Measurements from ENCODE around the gene GPA33. TPM values are rescaled to one million over a fixed set of nuclear protein-coding genes. Genes with fewer than 3 reads are reported as not detected.

GPA33 gene
- total RNA-seq, 2 donors from 2014 or later = 0.20 to 0.76 TPM

GRCh38 chr1:167121375-167122120 is 31.4 kb upstream of the GPA33 start:
- ATAC-seq (peak; percentile 66 to 74), DNase-seq (ENCODE audit: low spot score in 2 of 2) (peak in 1 of 2 donors; percentile 43)
- H3K36me3 Mint-ChIP-seq = no peaks in the 10 kb centered on the region
- H3K9me3 Mint-ChIP-seq = no peaks in the 10 kb centered on the region
- peak overlapping the region in 1 of 2 donors; percentile 83 for H3K27ac Mint-ChIP-seq

GRCh38 chr1:167120899-167121298 is 30.7 kb upstream of the GPA33 start:
- DNase-seq (ENCODE audit: low spot score in 2 of 2) (no peak), ATAC-seq (peak; percentile 36 to 47)
- Mint-ChIP-seq H3K9me3 (no peaks in the 10 kb centered on the region), H3K36me3 (no peaks in the 10 kb centered on the region), H3K27ac (peak overlapping the region in 1 of 2 donors; percentile 83)

GRCh38 chr1:167119696-167120095 is 29.5 kb upstream of the GPA33 start:
- ATAC-seq (no peak), DNase-seq (ENCODE audit: low spot score in 2 of 2) (no peak)
- Mint-ChIP-seq H3K36me3 (no peaks in the 10 kb centered on the region), H3K9me3 (no peaks in the 10 kb centered on the region), H3K27ac (no peak overlapping the region)

GRCh38 chr1:167118188-167118587 is 28.0 kb upstream of the GPA33 start:
- no peak for ATAC-seq
- Mint-ChIP-seq H3K9me3 (no peaks in the 10 kb centered on the region), H3K36me3 (no peaks in the 10 kb centered on the region), H3K27ac (no peak overlapping the region)
- DNase-seq (ENCODE audit: low spot score in 2 of 2) = no peak

GRCh38 chr1:167117225-167117624 is 27.0 kb upstream of the GPA33 start:
- Mint-ChIP-seq H3K36me3 (no peaks in the 10 kb centered on the region), H3K27ac (no peak overlapping the region)

GRCh38 chr1:167116174-167116573 is 26.0 kb upstream of the GPA33 start:
- Mint-ChIP-seq H3K27ac (no peak overlapping the region), H3K9me3 (no peaks in the 10 kb centered on the region), H3K36me3 (no peaks in the 10 kb centered on the region)
- no peak for DNase-seq (ENCODE audit: low spot score in 2 of 2)
- no peak for ATAC-seq

More at GRCh38 chr1:167117225-167117624, 27.0 kb upstream of the GPA33 start:
- no peaks in the 10 kb centered on the region for H3K9me3 Mint-ChIP-seq
- ATAC-seq (no peak), DNase-seq (ENCODE audit: low spot score in 2 of 2) (no peak)

GRCh38 chr1:167115655-167116054 is 25.5 kb upstream of the GPA33 start:
- no peak overlapping the region for H3K27ac Mint-ChIP-seq
- H3K36me3 Mint-ChIP-seq = no peaks in the 10 kb centered on the region
- no peak for DNase-seq (ENCODE audit: low spot score in 2 of 2)
- H3K9me3 Mint-ChIP-seq = no peaks in the 10 kb centered on the region
- ATAC-seq = no peak

GRCh38 chr1:167114725-167115124 is 24.5 kb upstream of the GPA33 start:
- Mint-ChIP-seq H3K9me3 (peaks cover 5% of the 10 kb centered on the region in 2 donors), H3K27ac (no peak overlapping the region), H3K36me3 (peaks cover 0 to 6% of the 10 kb centered on the region in 2 donors)

GRCh38 chr1:167111868-167112709 is 21.9 kb upstream of the GPA33 start:
- ATAC-seq (no peak), DNase-seq (ENCODE audit: low spot score in 2 of 2) (no peak)
- Mint-ChIP-seq H3K36me3 (peaks cover 0 to 7% of the 10 kb centered on the region in 2 donors), H3K27ac (no peak overlapping the region), H3K9me3 (peaks cover 5 to 17% of the 10 kb centered on the region in 2 donors)

More at GRCh38 chr1:167114725-167115124, 24.5 kb upstream of the GPA33 start:
- DNase-seq (ENCODE audit: low spot score in 2 of 2) = no peak
- ATAC-seq = no peak

GRCh38 chr1:167110586-167110985 is 20.4 kb upstream of the GPA33 start:
- Mint-ChIP-seq H3K36me3 (peaks cover 0 to 7% of the 10 kb centered on the region in 2 donors), H3K9me3 (peaks cover 5 to 17% of the 10 kb centered on the region in 2 donors), H3K27ac (peak overlapping the region in 1 of 2 donors; percentile 26)
- peak; percentile 86 to 89 for ATAC-seq
- DNase-seq (ENCODE audit: low spot score in 2 of 2) = no peak

GRCh38 chr1:167109125-167109524 is 18.9 kb upstream of the GPA33 start:
- H3K9me3 Mint-ChIP-seq = peaks cover 5 to 17% of the 10 kb centered on the region in 2 donors
- H3K36me3 Mint-ChIP-seq = peaks cover 0 to 7% of the 10 kb centered on the region in 2 donors
- peak overlapping the region; percentile 26 to 75 for H3K27ac Mint-ChIP-seq
- no peak for DNase-seq (ENCODE audit: low spot score in 2 of 2)
- peak in 1 of 2 donors; percentile 18 for ATAC-seq

- H3K27ac Mint-ChIP-seq = no peak overlapping the region
- H3K9me3 Mint-ChIP-seq = peaks cover 5 to 17% of the 10 kb centered on the region in 2 donors
- DNase-seq (ENCODE audit: low spot score in 2 of 2) (no peak), ATAC-seq (no peak)
- peaks cover 0 to 7% of the 10 kb centered on the region in 2 donors for H3K36me3 Mint-ChIP-seq
These were observed 17.3 kb upstream of the GPA33 start for GRCh38 chr1:167107456-167107855.

GRCh38 chr1:167106119-167106461 is 15.9 kb upstream of the GPA33 start:
- DNase-seq (ENCODE audit: low spot score in 2 of 2) (no peak), ATAC-seq (no peak)
- H3K36me3 Mint-ChIP-seq = peaks cover 0 to 7% of the 10 kb centered on the region in 2 donors
- peaks cover 5 to 17% of the 10 kb centered on the region in 2 donors for H3K9me3 Mint-ChIP-seq
- H3K27ac Mint-ChIP-seq = no peak overlapping the region

- ATAC-seq = no peak
- H3K36me3 Mint-ChIP-seq = peaks cover 0 to 7% of the 10 kb centered on the region in 2 donors
- peak overlapping the region in 1 of 2 donors; percentile 81 for H3K27ac Mint-ChIP-seq
- H3K9me3 Mint-ChIP-seq = peaks cover 5 to 17% of the 10 kb centered on the region in 2 donors
- no peak for DNase-seq (ENCODE audit: low spot score in 2 of 2)
These were observed 15.3 kb upstream of the GPA33 start for GRCh38 chr1:167105271-167106118.

GRCh38 chr1:167104256-167104633 is 14.1 kb upstream of the GPA33 start:
- ATAC-seq (peak in 1 of 2 donors; percentile 61), DNase-seq (ENCODE audit: low spot score in 2 of 2) (no peak)
- H3K9me3 Mint-ChIP-seq = peaks cover 0 to 12% of the 10 kb centered on the region in 2 donors
- peak overlapping the region in 1 of 2 donors; percentile 81 for H3K27ac Mint-ChIP-seq
- no peaks in the 10 kb centered on the region for H3K36me3 Mint-ChIP-seq

GRCh38 chr1:167102906-167103573 is 12.9 kb upstream of the GPA33 start:
- peaks cover 0 to 6% of the 10 kb centered on the region in 2 donors for H3K9me3 Mint-ChIP-seq

More at GRCh38 chr1:167102906-167103573, 12.9 kb upstream of the GPA33 start:
- Mint-ChIP-seq H3K27ac (peak overlapping the region in 1 of 2 donors; percentile 81), H3K36me3 (no peaks in the 10 kb centered on the region)
- DNase-seq (ENCODE audit: low spot score in 2 of 2) = no peak
- ATAC-seq = no peak
